HL-60/S4 treated with phorbol 12-myristate 13-acetate at 8.2 ng/mL for 4 days and 3 days (cell line): ENCODE results near the gene DMWD.

Experiments used
- in situ Hi-C: fragments of 300-500 bp; cut with MboI; formaldehyde crosslinking; loops from 2 replicates; pipeline ENCODE4 v1.15.0; 2022; ENCODE audit warnings: low sequenced_read_pairs

The DMWD gene

DNA sequence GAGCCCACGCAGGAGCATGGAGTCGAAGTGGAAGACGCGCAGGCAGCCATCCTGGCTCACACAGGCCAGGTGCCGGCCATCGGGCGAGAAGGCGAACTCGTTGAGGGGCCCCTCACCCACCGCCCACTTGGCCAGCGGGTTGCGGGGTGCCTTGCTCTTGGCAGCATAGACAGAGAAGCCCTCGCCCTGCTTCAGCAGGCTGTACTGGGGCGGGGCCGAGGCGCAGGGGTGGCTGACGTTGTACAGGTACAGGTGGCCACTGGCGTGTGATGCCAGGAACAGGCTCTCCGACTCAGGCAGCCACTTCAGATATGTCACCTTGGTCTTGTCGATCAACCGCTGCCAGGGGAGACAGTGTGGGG is 6.1 kb downstream of the DMWD start:
- in situ Hi-C loops: no loop called here

DNA sequence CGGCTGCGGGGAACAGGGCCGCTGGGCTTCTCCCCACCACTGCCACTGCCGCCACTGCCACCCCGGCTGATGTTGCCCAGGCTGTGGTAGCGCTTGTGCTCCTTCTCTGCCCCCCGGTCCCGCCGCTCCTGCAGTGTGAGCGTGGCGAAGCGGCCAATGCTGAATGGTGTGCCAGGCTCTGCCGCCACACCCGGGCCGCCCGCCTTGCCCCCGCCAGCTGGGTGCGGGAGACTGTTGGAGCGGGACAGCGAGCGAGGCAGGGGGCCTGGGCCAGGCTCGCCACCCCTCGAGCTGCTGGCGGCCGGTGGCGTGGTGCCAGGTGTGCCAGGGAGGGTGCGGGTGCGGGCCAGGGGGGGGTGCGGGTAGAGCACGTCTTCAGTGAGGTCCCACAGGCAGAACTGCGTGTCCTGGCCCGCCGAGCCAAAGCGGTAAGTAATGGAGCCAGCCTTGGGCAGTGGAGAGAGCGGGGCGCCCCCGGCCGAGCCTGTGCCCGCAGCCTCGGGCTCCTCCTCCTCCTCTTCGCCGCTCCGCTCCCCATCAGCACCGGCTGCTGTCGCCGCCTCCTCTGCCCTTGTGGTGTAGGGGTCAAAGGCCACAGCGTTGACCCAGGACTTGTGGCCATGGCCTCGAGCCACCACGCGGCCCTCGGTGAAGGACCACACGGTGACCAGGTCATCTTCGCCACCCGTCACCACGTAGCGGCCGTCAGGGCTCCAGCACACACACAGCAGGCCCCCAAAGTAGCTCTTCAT is 6.7 kb downstream of the DMWD start:
- in situ Hi-C loops: no loop called here

DNA sequence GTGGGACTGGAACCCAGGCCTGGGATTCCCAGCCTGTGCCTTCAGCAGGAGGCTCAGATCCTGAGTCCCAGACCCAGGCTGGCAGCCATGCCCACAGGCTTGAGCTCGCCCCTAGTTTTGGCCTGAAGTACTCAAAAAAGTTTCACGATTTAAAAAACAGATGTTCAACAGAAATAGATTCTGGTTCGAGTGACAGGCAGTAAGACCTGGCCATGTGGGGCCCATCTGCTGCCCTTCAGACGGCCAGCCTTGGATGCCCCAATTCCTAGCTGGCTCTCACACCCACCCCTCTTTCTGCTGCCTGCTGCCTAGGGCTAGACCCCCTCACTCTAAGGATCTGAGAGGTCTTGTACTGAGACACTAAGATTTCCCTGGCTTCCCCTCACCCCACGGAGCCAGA is 7.5 kb downstream of the DMWD start:
- in situ Hi-C loops: no loop called here

DNA sequence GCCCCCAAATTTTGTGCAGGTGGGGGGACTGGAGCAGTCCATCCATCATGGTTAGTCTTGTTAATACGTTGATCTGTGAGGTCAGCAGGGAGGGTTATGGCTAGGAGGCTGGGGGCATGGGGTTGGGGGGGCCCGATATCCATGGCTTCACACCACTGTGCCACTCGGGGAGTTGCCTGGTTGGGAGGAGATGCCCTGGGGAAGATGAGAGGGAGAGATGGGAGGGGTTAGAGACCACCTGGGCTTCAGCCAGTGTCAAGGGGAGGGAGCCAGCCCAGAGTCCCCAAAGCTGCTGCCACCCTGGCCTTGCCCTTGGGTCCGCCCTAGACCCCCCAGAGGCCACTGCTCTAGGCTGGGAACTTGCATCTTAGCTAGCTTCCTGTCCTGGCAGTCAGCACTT is 8.5 kb downstream of the DMWD start:
- in situ Hi-C loops: no loop called here

DNA sequence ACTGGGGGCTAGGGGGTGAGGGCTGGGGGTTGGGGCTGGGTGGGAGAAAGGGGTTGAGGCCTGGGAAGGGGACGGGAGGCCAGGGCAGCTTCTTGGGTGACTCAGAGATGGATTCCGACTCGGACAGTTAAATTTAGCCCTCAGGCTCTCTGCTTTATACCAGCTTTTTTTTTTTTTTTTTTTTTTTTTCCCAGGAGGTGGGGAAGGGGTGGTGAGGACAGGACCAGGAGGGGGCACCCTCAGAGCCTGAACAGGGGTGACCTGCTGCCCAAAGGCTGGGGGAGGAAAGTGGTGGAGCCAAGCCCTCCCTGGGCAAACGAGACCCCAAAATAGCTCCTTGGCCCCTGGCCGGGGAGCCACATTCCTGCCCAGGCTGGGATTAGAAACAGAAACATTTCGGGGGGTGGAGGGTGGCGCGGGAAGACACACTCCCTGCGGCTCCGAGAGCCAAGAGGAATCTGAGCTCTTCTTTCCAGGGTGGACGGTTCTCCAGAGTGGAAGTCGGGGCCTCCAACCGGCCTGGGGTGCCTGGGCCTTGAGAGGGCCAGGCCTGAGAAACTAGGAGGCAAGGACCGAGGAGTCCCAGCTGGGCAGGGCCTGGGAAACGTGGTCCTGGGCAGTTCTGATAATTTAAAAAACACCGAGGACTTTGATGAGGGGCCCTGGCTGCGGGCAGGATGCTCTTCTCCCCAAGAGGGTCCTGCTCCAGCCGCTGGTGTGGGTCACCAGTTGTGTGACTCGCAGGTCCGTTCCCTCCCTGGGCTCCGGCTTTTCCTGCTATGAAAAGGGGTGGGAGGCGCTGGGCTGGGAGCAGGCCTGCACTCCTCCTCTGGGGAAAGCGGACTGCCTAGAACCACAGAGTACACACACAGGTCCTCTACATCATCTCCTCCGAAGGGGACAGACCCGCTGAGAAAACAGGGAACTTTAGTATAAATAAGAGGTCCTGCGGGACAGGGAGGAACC is 9.5 kb downstream of the DMWD start:
- in situ Hi-C loops: no loop called here

DNA sequence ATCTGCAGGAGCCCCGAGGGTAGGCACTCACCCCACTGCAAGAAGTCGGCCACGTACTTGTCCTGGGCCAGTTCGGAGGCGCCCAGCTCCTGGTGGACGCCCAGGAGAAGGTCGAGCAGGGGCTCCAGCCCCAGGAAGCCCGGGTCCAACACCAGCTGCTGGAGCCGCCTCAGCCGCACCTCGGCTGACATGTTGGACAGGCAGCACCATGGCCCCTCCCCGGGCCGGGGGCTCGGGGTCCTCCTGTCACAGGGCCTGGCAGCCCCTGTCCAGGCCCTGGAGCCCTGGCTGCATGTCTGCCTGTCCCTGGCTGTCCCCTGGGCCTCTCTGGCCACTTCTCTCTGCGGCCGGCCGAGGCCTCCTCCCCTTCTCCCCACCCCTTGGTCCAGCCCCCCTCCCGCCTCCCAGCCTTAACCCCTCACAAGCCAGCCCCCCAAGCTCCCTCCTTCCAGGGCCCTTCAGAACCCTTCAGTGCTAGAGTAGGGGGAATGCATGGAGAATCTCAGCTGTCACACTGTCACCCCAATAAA is 10.4 kb downstream of the DMWD start, which contains the start of gene DMPK:
Gene DMPK (minus strand): TSS at position 329 of the 530 bp plus-strand sequence. CDS start 138 bp downstream, at position 191.
- in situ Hi-C loops: no loop called here

DNA sequence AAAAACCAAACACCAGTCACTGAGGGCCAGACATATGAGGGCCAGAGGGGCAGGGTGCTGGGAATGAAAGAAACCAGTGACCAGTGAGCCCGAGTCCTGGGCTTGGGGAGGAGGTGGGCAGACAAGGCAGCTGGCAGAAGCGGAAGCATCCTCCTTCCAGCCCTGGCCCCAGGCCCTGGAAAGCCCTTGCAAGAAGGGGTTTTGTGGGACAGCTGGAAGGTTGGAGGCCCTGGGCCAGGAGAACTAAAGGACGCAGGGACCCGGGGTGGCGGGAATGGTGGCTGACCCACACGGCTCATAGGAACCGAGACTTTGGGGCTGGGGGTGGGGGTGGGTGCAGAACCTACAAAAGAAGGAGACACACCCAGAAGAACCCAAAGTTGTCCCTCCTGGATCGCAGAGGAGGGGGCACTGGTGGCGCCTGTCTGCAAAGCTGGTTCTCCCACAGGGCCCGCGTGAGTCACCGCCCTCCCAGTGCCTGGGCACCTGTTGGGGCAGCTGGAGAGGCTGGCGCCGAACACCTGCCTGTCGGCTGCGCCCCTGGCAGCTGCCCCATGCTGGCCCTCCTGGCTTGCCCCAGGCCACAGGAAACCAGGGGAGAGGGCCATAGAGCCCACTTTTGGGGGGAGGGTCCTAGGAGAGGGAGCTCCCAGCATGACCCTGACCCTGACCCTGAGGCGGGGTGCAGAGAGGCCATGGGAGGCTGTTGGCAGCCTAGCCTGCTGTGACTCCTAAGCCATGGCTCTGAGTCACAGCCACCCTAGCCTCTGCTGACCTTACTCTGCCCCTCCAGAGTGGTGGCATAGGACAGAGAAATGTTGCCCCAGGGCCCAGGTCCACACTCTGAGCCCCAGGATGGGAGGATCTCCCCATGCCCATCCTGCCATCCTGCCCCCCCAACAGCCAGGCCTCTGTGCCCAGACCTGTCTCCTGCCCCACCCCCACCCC is 11.2 kb downstream of the DMWD start:
- in situ Hi-C loops: no loop called here

DNA sequence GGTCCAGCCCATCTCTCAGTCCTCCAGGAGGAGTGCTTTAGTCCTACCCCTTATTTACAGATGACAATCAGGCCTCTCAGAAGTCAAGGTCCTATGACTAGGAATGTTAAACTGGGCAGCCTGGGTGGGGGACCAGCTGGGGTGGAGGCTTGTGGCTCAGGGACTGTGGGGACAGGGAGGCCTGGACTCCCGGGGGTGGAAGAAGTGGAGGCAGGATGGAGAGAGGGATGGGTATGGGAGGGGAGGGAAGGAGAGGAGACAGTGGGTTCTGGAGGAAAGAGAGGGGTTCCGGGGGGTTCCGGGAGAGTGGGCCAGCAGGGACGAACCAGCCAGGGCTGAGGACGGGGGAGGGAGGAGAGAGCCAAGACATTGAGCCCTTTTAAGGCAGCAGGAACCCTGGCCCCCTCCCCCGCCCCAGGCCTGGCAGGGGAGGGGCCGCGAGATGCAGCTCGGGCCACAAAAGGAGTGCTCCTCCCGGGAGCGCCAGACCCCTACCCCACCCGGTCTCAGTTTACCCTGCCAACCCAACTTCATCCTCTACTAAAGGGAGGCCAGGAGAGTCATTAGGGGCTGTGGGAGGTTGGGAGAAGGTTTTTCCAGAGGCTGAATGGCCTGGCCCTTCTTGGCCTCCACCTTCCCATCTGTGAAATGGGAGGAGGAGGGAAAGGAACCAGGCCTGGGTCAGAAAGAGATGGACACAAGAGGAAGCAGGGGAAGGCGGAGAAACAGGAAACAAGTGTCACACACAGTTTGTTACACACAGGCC is 12.0 kb downstream of the DMWD start:
- in situ Hi-C loops: no loop called here

DNA sequence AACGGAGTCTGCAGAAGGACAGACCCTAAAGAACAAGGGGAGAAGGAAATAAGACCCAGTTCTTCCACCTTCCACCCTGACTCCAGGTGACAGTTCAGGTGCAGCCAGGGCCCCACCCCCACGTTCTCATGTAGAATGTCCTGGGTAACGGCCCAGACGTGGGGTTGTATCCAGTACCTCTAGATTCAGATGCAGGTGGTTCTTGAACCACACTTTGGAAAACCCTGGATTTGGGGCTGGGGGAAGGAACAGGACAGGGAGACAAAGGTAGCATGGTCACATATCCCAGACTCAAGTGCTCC is 12.5 kb downstream of the DMWD start:
- in situ Hi-C loops: no loop called here

DNA sequence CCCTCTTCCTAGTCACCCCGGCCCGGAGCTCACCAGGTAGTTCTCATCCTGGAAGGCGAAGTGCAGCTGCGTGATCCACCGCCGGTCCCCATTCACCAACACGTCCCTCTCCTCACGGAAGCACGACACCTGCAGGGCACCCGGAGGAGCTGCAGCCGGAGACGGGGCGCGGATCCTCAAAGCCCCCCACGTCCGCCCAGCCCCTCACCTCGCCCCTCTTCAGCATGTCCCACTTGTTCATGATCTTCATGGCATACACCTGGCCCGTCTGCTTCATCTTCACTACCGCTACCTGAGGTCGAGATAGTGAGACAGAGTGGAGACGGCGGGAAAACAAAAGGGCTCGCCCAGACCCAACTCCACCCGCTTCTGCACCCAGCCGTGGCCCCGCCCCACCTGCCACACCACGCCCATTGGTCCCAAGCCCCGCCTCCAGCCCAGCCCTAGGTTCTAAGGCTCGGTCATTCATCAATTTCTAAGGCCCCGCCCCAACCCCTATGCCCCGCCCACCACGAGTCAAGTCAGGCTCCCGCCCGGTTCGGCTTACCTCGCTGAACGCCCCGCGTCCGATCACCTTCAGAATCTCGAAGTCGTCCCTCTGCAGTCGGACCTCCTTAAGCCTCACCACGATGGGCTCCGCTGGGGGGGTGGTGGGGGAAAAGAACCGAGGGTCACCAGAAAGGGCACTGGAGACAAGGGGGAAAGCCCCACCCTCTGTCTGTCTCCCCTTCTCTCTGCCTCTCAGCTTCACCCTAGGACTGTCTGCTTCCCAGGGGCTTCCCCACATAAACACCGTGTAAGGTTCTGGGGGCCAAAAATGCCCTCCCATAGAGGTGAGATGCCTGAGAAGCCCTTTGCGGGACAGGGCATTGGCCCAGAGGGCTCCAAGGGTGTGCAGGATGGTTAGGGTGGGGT is 13.2 kb downstream of the DMWD start:
- in situ Hi-C loops: no loop called here

DNA sequence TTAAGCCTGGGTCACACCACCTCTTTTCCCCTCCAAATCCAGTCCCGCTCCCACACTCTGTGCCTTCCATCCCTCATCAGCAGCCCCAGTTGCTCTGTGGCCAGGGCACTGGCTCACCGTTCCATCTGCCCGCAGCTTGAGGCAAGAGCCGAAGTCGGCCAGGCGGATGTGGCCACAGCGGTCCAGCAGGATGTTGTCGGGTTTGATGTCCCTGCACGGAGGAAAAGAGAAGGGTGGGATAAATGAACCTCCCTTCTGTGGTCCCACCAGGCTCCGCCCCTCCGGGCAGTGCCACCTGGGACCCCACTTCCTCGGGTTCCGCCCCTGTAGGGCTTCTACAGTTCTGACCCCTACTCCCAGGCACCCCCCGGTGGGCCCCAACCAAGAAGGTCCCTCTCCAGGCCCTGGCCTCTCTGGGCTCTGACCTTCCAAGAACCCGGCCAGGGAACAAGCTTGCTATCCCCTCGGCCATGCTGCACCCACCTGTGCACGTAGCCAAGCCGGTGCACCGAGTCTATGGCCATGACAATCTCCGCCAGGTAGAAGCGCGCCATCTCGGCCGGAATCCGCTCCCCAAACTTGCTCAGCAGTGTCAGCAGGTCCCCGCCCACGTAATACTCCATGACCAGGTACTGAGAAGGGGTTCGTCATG is 14.5 kb downstream of the DMWD start:
- in situ Hi-C loops: no loop called here

DNA sequence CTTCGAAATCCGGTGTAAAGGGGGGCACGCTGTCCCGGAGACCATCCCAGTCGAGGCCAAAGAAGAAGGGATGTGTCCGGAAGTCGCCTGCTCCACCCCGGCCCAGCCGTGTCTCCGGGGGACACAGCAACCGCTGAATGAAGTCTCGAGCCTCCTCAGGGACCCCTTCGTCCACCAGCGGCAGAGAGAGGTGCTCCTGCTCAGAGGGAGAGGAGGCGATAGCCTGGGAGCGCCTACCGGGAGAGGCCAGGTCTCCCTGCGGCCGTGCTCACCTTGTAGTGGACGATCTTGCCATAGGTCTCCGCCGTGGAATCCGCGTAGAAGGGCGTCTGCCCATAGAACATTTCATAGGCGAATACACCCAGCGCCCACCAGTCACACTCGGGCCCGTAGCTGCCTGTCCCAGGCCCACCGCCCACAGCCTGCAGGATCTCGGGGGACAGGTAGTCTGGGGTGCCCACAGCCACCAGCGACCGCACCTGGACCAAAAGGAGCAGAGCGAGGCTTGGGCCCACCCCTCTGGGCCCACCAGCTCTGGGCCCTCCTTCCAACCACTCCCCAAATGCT is 15.2 kb downstream of the DMWD start:
- in situ Hi-C loops: no loop called here

DNA sequence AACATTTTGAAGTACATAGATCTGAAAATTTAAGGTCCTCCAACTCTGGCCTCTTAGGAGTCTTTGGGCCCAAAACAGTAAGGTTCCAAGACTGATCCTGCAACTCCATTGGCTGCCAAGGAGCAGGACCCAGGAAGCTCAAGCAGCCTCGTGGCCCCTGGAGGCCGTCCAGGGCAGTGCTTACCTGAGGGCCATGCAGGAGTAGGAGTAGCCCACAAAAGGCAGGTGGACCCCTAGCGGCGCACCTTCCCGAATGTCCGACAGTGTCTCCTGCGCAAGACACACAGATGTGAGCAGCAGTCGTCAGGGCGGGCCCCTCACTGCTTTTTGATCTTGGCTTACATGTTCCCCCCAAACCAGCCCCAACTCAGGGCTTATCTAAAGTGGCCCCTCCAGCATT is 17.9 kb downstream of the DMWD start:
- in situ Hi-C loops: no loop called here

DNA sequence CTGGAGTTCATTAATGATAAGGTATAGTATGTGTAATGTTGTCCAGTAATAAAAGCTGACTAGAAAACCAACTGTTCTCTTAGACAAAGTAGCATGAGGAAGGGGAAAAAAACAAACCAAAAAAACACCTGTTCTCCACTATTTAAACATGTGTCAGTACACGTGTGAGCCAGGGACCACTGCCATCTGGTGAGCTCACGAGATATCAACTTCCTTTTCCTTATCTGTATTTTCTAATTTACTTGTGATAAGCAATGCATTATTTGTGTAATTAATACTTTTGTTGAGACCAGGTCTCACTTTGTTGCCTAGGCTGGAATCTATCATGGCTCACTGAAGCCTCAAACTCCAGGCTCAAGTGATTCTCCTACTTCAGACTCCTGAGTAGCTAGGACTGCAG is 19.3 kb downstream of the DMWD start:
- in situ Hi-C loops: no loop called here

DNA sequence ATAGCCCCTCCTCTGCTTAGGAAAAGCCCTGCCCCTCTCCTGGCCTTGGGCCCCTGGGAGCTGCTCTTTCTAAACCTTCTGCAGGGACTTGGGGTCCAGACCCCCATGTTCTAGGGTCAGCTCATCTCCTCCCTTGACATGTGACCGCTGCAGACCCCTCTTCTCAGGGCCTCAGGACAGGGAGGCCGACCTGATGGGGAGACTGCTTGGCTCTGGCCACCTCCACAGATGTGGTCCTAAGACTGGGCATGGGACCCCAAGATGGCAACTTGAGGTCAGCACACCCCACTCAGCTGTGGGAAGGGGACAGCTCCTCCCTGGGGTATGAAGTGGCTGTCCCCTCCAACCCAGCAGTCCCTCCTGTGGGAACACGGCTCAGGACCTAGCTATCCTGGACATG is 19.7 kb downstream of the DMWD start:
- in situ Hi-C loops: no loop called here

DNA sequence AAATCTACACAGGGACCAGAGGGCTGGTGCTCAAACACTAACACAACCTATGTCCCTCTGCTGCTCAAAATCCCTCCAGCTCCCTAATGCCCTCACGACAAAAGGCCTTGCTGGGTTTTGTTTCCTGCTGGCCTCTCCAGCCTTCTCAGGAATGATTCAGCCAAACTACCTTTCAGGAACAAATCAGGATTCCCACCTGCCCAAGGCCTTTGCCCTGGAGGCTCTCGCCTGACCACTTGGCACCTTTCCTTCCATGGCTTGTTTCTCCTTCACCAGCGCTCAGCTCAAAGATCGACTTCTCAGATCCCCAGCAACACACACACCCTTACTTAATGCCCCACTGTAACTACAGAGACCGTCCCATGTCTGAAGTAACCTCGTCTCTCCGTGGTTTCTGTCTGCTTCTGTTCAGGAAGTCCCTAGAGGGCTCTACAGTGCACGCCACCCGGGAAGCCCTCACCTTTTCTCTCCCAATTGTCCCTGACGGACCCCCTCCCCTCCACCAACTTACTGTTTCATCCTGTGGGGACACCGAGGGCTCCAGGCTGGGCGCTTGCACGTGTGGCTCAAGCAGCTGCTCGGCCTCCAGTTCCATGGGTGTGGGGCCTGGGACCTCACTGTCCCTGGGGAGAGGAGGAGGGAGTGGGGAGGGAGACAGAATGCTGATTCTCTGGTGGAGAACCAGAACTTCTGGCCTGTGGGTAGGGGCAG is 20.4 kb downstream of the DMWD start:
- in situ Hi-C loops: no loop called here

DNA sequence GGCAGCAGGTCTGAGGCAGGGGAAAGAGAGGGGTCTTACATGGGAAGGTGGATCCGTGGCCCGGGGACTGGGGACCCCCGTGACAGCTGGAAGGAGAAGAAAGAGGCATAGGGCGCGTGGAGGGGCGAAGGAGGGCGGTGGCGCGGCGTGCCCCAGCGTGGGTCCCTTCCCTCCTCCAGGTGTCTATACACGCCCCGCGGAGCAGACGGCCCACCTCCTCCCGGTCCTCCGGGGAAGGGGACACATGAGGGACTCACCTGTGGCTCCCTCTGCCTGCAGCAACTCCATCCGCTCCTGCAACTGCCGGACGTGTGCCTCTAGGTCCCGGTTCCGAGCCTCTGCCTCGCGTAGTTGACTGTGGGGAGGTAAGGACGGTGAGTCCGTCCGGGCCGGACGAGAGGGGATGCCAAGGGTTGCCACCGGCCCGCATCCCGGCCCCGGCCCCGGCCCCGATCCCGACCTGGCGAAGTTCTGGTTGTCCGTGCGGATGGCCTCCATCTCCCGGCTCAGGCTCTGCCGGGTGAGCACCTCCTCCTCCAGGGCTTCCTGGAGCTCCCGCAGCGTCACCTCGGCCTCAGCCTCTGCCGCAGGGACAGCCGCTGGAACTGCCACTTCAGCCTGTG is 21.2 kb downstream of the DMWD start:
- in situ Hi-C loops: no loop called here
